K562 (cell line): Measurements from ENCODE around the gene UBE2M. TPM values are rescaled to one million over a fixed set of nuclear protein-coding genes. Genes with fewer than 3 reads are reported as not detected.

Experiments used
- CAMTA2 ChIP-seq: fragments of 250-450 bp; sonication (Bioruptor Pico); conservative IDR thresholded peaks from 2 replicates; pipeline ENCODE4 v1.5.1; 2022
- CREB1 ChIP-seq, 2 experiments: sonication (generic) in 1 of 2; formaldehyde crosslinking in 1 of 2; IDR thresholded peaks; 2 replicates each; pipeline versions ENCODE4 v1.6.1 to v1.8.0; 2012 to 2022; ENCODE audit warnings: inconsistent platforms in 1 of 2, mild to moderate bottlenecking in 1 of 2, missing genetic modification reagents in 1 of 2, moderate library complexity in 1 of 2
- CREM ChIP-seq: IDR thresholded peaks from 2 replicates; pipeline ENCODE4 v1.6.1; 2014; ENCODE audit warnings: antibody characterized with exemption, low read depth
- EHMT2 ChIP-seq: fragments of 450-650 bp; IDR thresholded peaks from 2 replicates; pipeline ENCODE4 v1.6.1; 2018; ENCODE audit warnings: antibody characterized with exemption
- KLF16 ChIP-seq: IDR thresholded peaks from 2 replicates; pipeline ENCODE4 v1.6.1; 2016; ENCODE audit warnings: antibody characterized with exemption
- POLR2AphosphoS2 ChIP-seq: IDR thresholded peaks from 2 replicates; pipeline ENCODE4 v1.6.1; 2012; ENCODE audit warnings: low read length, improper control_type of control experiment
- POLR2B ChIP-seq: fragments of 450-650 bp; IDR thresholded peaks from 2 replicates; pipeline ENCODE4 v1.6.1; 2018; ENCODE audit warnings: low read depth; ENCODE audit not compliant: partially characterized antibody
- PYGO2 ChIP-seq: fragments of 450-650 bp; IDR thresholded peaks from 2 replicates; pipeline ENCODE4 v1.6.1; 2016; ENCODE audit warnings: mild to moderate bottlenecking, missing genetic modification characterization, moderate library complexity, missing compliant biosample characterization
- SAFB ChIP-seq: fragments of 200-400 bp; formaldehyde crosslinking; IDR thresholded peaks from 2 replicates; pipeline ENCODE4 v1.6.1; 2017; ENCODE audit warnings: low read depth, low read length, borderline replicate concordance
- SRSF3 ChIP-seq: fragments of 200-400 bp; formaldehyde crosslinking; IDR thresholded peaks from 2 replicates; pipeline ENCODE4 v1.6.1; 2016; ENCODE audit warnings: mild to moderate bottlenecking, low read length, moderate library complexity; ENCODE audit not compliant: insufficient read depth
- ZNF140 ChIP-seq: fragments of 250-450 bp; sonication (Bioruptor Pico); IDR thresholded peaks from 2 replicates; pipeline ENCODE4 v1.8.0; 2021; ENCODE audit warnings: moderate library complexity, mild to moderate bottlenecking, inconsistent platforms
- polyA plus RNA-seq, 8 experiments: library from polyadenylated mRNA; depleted of rRNA in 4 of 8; stranded (reverse) in 5 of 8; unstranded in 3 of 8; fragments of >200 nt; fragmentation: Nextera tagmentation in 2 of 8; fragmentation: Illumina TruSeq in 1 of 8; extraction: Ambion mirVana in 2 of 8; extraction: Trizol in 1 of 8; gene quantifications; 2 replicates each; pipeline versions ENCODE4 v1.2.1 to v1.2.3, GENCODE V29; 2011 to 2014; ENCODE audit warnings: inconsistent platforms in 1 of 8, missing spikeins in 1 of 8
- total RNA-seq, 7 experiments: library from RNA; depleted of rRNA in 6 of 7; stranded (reverse); fragments of >200 nt in 6 of 7; fragmentation: Illumina TruSeq in 2 of 7; extraction: Trizol in 2 of 7; gene quantifications; 2 replicates each; pipeline versions ENCODE4 v1.2.1 to v1.2.3, GENCODE V29; 2011 to 2021; ENCODE audit warnings: low replicate concordance in 1 of 7
- TF ChIP-seq, protein P1 (sequence below): fragments of 450-650 bp; IDR thresholded peaks from 2 replicates; pipeline ENCODE4 v1.6.1; 2014; ENCODE audit warnings: low read depth, mild to moderate bottlenecking, moderate library complexity, borderline replicate concordance
- TF ChIP-seq, protein P2 (sequence below), 2 experiments: fragments of 450-650 bp; conservative IDR thresholded peaks; 2 replicates each; pipeline ENCODE4 v1.6.1; 2017; ENCODE audit warnings: mild to moderate bottlenecking in 2 of 2, moderate library complexity in 2 of 2
- TF ChIP-seq, protein P3 (sequence below): fragments of 450-650 bp; IDR thresholded peaks from 2 replicates; pipeline ENCODE4 v1.6.1; 2017; ENCODE audit warnings: antibody characterized with exemption, mild to moderate bottlenecking
- TF ChIP-seq, protein P4 (sequence below): fragments of 450-650 bp; IDR thresholded peaks from 2 replicates; pipeline ENCODE4 v1.6.1; 2018; ENCODE audit warnings: mild to moderate bottlenecking, low read depth; ENCODE audit not compliant: partially characterized antibody
- TF ChIP-seq, protein P5 (sequence below): sonication (generic); formaldehyde crosslinking; IDR thresholded peaks from 2 replicates; pipeline ENCODE4 v1.8.1; 2023; ENCODE audit warnings: mild to moderate bottlenecking, missing genetic modification reagents

The UBE2M gene
- total and polyA plus RNA-seq, 9 of the 15 experiments (the other 6 are each of a cell fraction or from before 2014, with no cell fraction given): 0.92 to 163 (median 85.7) TPM

DNA sequence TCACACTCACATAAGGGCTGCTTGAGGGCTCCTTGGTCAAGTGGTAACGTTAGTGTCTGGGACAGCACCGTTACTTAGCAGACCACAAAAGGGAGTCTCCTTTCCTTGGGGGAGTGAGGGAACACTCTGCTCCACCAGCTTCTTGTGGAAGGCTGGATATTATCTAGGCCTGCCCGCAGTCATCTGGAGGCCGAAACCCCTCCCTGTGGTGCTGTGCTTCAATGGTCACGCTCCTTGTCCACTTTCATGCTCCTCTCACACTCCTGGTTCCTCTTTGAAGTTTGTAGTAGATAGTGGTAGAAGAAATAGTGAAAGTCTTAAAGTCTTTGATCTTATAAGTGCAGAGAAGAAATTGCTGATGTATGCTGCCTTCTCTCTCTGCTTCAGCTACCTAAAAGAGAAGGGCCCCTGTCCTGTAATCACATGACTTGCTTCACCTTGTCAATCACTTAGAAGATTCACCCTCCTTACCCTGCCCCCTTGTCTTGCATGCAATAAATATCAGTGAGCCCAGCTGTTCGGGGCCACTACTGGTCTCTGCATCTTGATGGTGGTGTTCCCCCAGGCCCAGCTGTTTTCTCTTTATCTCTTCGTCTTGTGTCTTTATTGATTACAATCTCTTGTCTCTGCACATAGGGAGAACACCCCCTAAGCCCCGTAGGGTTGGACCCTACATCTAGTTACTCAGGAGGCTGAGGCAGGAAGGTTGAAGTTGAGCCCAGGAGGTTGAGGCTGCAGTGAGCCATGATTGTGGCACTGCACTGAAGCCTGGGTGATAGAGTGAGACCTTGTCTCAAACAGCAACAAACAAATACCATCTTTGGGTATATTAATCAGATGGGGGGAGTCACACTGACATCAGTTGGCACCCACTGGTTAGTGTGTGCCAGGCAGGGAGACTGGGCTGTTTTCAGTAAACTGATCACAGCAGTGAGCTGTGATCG is 26.4 kb upstream of the UBE2M start (continued):
- TF ChIP-seq CREB1 (IDR thresholded peaks at IDR 0.05) (no peak), CREB1 (CRISPR knock-in tag; IDR thresholded peaks at IDR 0.05) (no peak), POLR2B (no peak), ZNF140 (CRISPR knock-in tag) (no peak), SRSF3 (no peak), POLR2AphosphoS2 (no peak), EHMT2 (no peak), CAMTA2 (CRISPR knock-in tag) (no peak), PYGO2 (no peak), SAFB (no peak), KLF16 (peak; percentile 91), CREM (peak; percentile 61)
- TF ChIP-seq, protein P1, sequence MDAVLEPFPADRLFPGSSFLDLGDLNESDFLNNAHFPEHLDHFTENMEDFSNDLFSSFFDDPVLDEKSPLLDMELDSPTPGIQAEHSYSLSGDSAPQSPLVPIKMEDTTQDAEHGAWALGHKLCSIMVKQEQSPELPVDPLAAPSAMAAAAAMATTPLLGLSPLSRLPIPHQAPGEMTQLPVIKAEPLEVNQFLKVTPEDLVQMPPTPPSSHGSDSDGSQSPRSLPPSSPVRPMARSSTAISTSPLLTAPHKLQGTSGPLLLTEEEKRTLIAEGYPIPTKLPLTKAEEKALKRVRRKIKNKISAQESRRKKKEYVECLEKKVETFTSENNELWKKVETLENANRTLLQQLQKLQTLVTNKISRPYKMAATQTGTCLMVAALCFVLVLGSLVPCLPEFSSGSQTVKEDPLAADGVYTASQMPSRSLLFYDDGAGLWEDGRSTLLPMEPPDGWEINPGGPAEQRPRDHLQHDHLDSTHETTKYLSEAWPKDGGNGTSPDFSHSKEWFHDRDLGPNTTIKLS: no peak
- TF ChIP-seq, protein P2, sequence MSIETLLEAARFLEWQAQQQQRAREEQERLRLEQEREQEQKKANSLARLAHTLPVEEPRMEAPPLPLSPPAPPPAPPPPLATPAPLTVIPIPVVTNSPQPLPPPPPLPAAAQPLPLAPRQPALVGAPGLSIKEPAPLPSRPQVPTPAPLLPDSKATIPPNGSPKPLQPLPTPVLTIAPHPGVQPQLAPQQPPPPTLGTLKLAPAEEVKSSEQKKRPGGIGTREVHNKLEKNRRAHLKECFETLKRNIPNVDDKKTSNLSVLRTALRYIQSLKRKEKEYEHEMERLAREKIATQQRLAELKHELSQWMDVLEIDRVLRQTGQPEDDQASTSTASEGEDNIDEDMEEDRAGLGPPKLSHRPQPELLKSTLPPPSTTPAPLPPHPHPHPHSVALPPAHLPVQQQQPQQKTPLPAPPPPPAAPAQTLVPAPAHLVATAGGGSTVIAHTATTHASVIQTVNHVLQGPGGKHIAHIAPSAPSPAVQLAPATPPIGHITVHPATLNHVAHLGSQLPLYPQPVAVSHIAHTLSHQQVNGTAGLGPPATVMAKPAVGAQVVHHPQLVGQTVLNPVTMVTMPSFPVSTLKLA (conservative IDR thresholded peaks at IDR 0.05): peak; percentile 24 to 48; a peak in 2 of 4 replicates
- TF ChIP-seq, protein P3, sequence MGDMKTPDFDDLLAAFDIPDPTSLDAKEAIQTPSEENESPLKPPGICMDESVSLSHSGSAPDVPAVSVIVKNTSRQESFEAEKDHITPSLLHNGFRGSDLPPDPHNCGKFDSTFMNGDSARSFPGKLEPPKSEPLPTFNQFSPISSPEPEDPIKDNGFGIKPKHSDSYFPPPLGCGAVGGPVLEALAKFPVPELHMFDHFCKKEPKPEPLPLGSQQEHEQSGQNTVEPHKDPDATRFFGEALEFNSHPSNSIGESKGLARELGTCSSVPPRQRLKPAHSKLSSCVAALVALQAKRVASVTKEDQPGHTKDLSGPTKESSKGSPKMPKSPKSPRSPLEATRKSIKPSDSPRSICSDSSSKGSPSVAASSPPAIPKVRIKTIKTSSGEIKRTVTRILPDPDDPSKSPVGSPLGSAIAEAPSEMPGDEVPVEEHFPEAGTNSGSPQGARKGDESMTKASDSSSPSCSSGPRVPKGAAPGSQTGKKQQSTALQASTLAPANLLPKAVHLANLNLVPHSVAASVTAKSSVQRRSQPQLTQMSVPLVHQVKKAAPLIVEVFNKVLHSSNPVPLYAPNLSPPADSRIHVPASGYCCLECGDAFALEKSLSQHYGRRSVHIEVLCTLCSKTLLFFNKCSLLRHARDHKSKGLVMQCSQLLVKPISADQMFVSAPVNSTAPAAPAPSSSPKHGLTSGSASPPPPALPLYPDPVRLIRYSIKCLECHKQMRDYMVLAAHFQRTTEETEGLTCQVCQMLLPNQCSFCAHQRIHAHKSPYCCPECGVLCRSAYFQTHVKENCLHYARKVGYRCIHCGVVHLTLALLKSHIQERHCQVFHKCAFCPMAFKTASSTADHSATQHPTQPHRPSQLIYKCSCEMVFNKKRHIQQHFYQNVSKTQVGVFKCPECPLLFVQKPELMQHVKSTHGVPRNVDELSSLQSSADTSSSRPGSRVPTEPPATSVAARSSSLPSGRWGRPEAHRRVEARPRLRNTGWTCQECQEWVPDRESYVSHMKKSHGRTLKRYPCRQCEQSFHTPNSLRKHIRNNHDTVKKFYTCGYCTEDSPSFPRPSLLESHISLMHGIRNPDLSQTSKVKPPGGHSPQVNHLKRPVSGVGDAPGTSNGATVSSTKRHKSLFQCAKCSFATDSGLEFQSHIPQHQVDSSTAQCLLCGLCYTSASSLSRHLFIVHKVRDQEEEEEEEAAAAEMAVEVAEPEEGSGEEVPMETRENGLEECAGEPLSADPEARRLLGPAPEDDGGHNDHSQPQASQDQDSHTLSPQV: peak; percentile 74
- TF ChIP-seq, protein P4, sequence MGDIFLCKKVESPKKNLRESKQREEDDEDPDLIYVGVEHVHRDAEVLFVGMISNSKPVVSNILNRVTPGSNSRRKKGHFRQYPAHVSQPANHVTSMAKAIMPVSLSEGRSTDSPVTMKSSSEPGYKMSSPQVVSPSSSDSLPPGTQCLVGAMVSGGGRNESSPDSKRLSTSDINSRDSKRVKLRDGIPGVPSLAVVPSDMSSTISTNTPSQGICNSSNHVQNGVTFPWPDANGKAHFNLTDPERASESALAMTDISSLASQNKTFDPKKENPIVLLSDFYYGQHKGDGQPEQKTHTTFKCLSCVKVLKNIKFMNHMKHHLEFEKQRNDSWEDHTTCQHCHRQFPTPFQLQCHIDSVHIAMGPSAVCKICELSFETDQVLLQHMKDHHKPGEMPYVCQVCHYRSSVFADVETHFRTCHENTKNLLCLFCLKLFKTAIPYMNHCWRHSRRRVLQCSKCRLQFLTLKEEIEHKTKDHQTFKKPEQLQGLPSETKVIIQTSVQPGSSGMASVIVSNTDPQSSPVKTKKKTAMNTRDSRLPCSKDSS: no peak
- TF ChIP-seq, protein P5, sequence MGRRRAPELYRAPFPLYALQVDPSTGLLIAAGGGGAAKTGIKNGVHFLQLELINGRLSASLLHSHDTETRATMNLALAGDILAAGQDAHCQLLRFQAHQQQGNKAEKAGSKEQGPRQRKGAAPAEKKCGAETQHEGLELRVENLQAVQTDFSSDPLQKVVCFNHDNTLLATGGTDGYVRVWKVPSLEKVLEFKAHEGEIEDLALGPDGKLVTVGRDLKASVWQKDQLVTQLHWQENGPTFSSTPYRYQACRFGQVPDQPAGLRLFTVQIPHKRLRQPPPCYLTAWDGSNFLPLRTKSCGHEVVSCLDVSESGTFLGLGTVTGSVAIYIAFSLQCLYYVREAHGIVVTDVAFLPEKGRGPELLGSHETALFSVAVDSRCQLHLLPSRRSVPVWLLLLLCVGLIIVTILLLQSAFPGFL: no peak
